RWPE2 (cell line): ENCODE data around the gene EPB41.

ENCODE experiments used
- ATAC-seq: fragments of 200-7000 bp; cut with Tn5 transposase; 3 replicates; pipeline ENCODE4 v1.9.1; 2021; ENCODE audit warnings: low read depth
- DNase-seq: peaks from one replicate; pipeline ENCODE4 v3.0.0-alpha.2; 2020; ENCODE audit warnings: low spot score
- H3K27ac ChIP-seq: fragments of 450-650 bp; 2 replicates; pipeline ENCODE4 v1.5.1; 2017; ENCODE audit warnings: mild to moderate bottlenecking; ENCODE audit not compliant: poor library complexity, severe bottlenecking
- H3K27me3 ChIP-seq: fragments of 250-450 bp; sonication (Bioruptor Pico); 2 replicates; pipeline ENCODE4 v1.5.1; 2021; ENCODE audit warnings: mild to moderate bottlenecking, moderate library complexity; ENCODE audit not compliant: insufficient read depth, poor library complexity, severe bottlenecking
- H3K36me3 ChIP-seq: fragments of 250-450 bp; sonication (Bioruptor Pico); 2 replicates; pipeline ENCODE4 v1.5.1; 2020; ENCODE audit warnings: low read depth, mild to moderate bottlenecking, moderate library complexity
- H3K4me1 ChIP-seq: fragments of 250-450 bp; sonication (Bioruptor Pico); 2 replicates; pipeline ENCODE4 v1.5.1; 2021; ENCODE audit warnings: mild to moderate bottlenecking, moderate library complexity; ENCODE audit not compliant: insufficient read depth, poor library complexity, severe bottlenecking
- H3K4me3 ChIP-seq: fragments of 250-450 bp; sonication (Bioruptor Pico); 2 replicates; pipeline ENCODE4 v1.5.1; 2021; ENCODE audit warnings: mild to moderate bottlenecking, moderate library complexity; ENCODE audit not compliant: severe bottlenecking
- H3K9me3 ChIP-seq: fragments of 250-450 bp; sonication (Bioruptor Pico); 2 replicates; pipeline ENCODE4 v1.5.1; 2021; ENCODE audit warnings: mild to moderate bottlenecking, moderate library complexity; ENCODE audit not compliant: severe bottlenecking
- CTCF ChIP-seq: fragments of 450-650 bp; IDR thresholded peaks from one replicate; pipeline ENCODE4 v1.5.1; 2017; ENCODE audit warnings: mild to moderate bottlenecking, moderate library complexity; ENCODE audit not compliant: poor library complexity, severe bottlenecking

The EPB41 gene

GRCh38 chr1:28910379-28911115, 3.8 kb upstream of the EPB41 start:
- ATAC-seq (no peak), DNase-seq (no peak)
- H3K27ac ChIP-seq = no peak overlapping the region
- no peaks in the 10 kb centered on the region for H3K9me3 ChIP-seq
- H3K36me3 ChIP-seq = no peaks in the 10 kb centered on the region
- no peaks in the 10 kb centered on the region for H3K4me1 ChIP-seq
- no peaks in the 10 kb centered on the region for H3K27me3 ChIP-seq
- TF ChIP-seq CTCF = no peak
- no peak overlapping the region for H3K4me3 ChIP-seq

- H3K27ac ChIP-seq = no peak overlapping the region
- DNase-seq (no peak), ATAC-seq (no peak)
- no peaks in the 10 kb centered on the region for H3K4me1 ChIP-seq
- H3K4me3 ChIP-seq = peak overlapping the region; percentile 52
- no peaks in the 10 kb centered on the region for H3K27me3 ChIP-seq
- no peaks in the 10 kb centered on the region for H3K9me3 ChIP-seq
- no peak for TF ChIP-seq CTCF
- H3K36me3 ChIP-seq = no peaks in the 10 kb centered on the region
Observed at GRCh38 chr1:28913786-28914227, 562 bp upstream of the EPB41 start.

GRCh38 chr1:28915031-28915895, 894 bp downstream of the EPB41 start:
- TF ChIP-seq CTCF = no peak
- ATAC-seq = peak; percentile 37; the same call in 2 of the 3 replicates
- Histone ChIP-seq H3K36me3 (no peaks in the 10 kb centered on the region), H3K27me3 (no peaks in the 10 kb centered on the region), H3K4me1 (no peaks in the 10 kb centered on the region), H3K4me3 (peak overlapping the region; percentile 52), H3K9me3 (no peaks in the 10 kb centered on the region), H3K27ac (no peak overlapping the region)
- DNase-seq = no peak

- H3K27ac ChIP-seq = no peak overlapping the region
- no peak for ATAC-seq
- DNase-seq = no peak
- no peaks in the 10 kb centered on the region for H3K4me1 ChIP-seq
- no peak overlapping the region for H3K4me3 ChIP-seq
- H3K27me3 ChIP-seq = no peaks in the 10 kb centered on the region
- no peaks in the 10 kb centered on the region for H3K36me3 ChIP-seq
- no peak for TF ChIP-seq CTCF
- no peaks in the 10 kb centered on the region for H3K9me3 ChIP-seq
Observed at GRCh38 chr1:28917757-28918118, 3.4 kb downstream of the EPB41 start.
